Adrenal gland (tissue), 5 donors: Measurements from ENCODE around the gene DLGAP1.

Source experiments
- CTCF ChIP-seq, 6 experiments: fragments of 450-650 bp in 4 of 6; fragments of 200-600 bp in 2 of 6; sonication (generic) in 1 of 6; IDR thresholded peaks; 1 replicate in 5 of 6; 2 replicates in 1 of 6; pipeline versions ENCODE4 v1.5.1 to v1.8.0; 2016 to 2021; ENCODE audit warnings: antibody characterized with exemption in 6 of 6, mild to moderate bottlenecking in 2 of 6, moderate library complexity in 1 of 6
- POLR2A ChIP-seq, 2 donors: fragments of 450-650 bp; IDR thresholded peaks; one replicate each; pipeline ENCODE4 v1.6.1; 2017; ENCODE audit warnings: antibody characterized with exemption in 2 of 2, mild to moderate bottlenecking in 2 of 2, moderate library complexity in 1 of 2
- donor health status: DM: no; HTN: no; CAD: no.

GRCh38 chr18:3827236-3827845 lies 627.8 kb downstream of the DLGAP1 start:
- TF ChIP-seq CTCF (IDR thresholded peaks at IDR 0.05) (no peak), POLR2A (IDR thresholded peaks at IDR 0.05) (no peak)
